HepG2 (cell line): ENCODE results near the gene MAP3K2. TPM values are rescaled to one million over a fixed set of nuclear protein-coding genes. Genes with fewer than 3 reads are reported as not detected.

Experiments
- BRCA1 ChIP-seq: sonication (generic); formaldehyde crosslinking; IDR thresholded peaks from 2 replicates; pipeline ENCODE4 v1.4.0; 2020; ENCODE audit warnings: missing genetic modification reagents
- FOXK1 ChIP-seq: sonication (generic); formaldehyde crosslinking; IDR thresholded peaks from 2 replicates; pipeline ENCODE4 v1.4.0; 2020; ENCODE audit warnings: low read depth, missing genetic modification reagents, borderline replicate concordance
- GABPB1 ChIP-seq: IDR thresholded peaks from 2 replicates; pipeline ENCODE4 v1.6.1; 2016; ENCODE audit warnings: mild to moderate bottlenecking, missing genetic modification reagents, moderate library complexity, missing compliant biosample characterization
- HDAC1 ChIP-seq: sonication (generic); formaldehyde crosslinking; IDR thresholded peaks from 2 replicates; pipeline ENCODE4 v1.5.1; 2020; ENCODE audit warnings: mild to moderate bottlenecking, missing genetic modification reagents
- JUN ChIP-seq: sonication (generic); formaldehyde crosslinking; IDR thresholded peaks from 2 replicates; pipeline ENCODE4 v1.4.0; 2020; ENCODE audit warnings: mild to moderate bottlenecking, missing genetic modification reagents
- KDM1A ChIP-seq: IDR thresholded peaks from 2 replicates; pipeline ENCODE4 v1.6.1; 2016; ENCODE audit warnings: missing compliant biosample characterization
- KMT2A ChIP-seq: sonication (generic); formaldehyde crosslinking; IDR thresholded peaks from 2 replicates; pipeline ENCODE4 v1.4.0; 2020; ENCODE audit warnings: missing genetic modification reagents
- MIER2 ChIP-seq: IDR thresholded peaks from 2 replicates; pipeline ENCODE4 v1.6.1; 2016; ENCODE audit warnings: missing biosample characterization, missing genetic modification reagents
- MLLT10 ChIP-seq: sonication (generic); formaldehyde crosslinking; IDR thresholded peaks from 2 replicates; pipeline ENCODE4 v1.4.0; 2020; ENCODE audit warnings: missing genetic modification reagents
- MTA1 ChIP-seq: sonication (generic); formaldehyde crosslinking; IDR thresholded peaks from 2 replicates; pipeline ENCODE4 v1.4.0; 2020; ENCODE audit warnings: missing genetic modification reagents, mild to moderate bottlenecking, borderline replicate concordance
- MZF1 ChIP-seq: sonication (generic); formaldehyde crosslinking; IDR thresholded peaks from 2 replicates; pipeline ENCODE4 v1.8.1; 2023; ENCODE audit warnings: mild to moderate bottlenecking, missing genetic modification reagents, borderline replicate concordance
- NCOR1 ChIP-seq: fragments of 200-600 bp; sonication (generic); IDR thresholded peaks from 2 replicates; pipeline ENCODE4 v1.7.0; 2017; ENCODE audit warnings: antibody characterized with exemption, low read length, borderline replicate concordance
- NKX3-1 ChIP-seq: sonication (generic); formaldehyde crosslinking; IDR thresholded peaks from 2 replicates; pipeline ENCODE4 v1.5.0; 2020; ENCODE audit warnings: missing genetic modification reagents
- SIN3A ChIP-seq: IDR thresholded peaks from 2 replicates; pipeline ENCODE4 v1.6.1; 2011; ENCODE audit warnings: low read depth, mild to moderate bottlenecking, control low read depth, low read length, borderline replicate concordance
- SMARCE1 ChIP-seq: fragments of 450-650 bp; IDR thresholded peaks from 2 replicates; pipeline ENCODE4 v1.6.1; 2017; ENCODE audit warnings: borderline replicate concordance
- XBP1 ChIP-seq: sonication (generic); formaldehyde crosslinking; IDR thresholded peaks from 2 replicates; pipeline ENCODE4 v1.5.0; 2020; ENCODE audit warnings: missing genetic modification reagents
- ZBTB38 ChIP-seq: sonication (generic); formaldehyde crosslinking; IDR thresholded peaks from 2 replicates; pipeline ENCODE4 v1.5.1; 2020; ENCODE audit warnings: mild to moderate bottlenecking, missing genetic modification reagents
- ZBTB42 ChIP-seq: sonication (generic); formaldehyde crosslinking; IDR thresholded peaks from 2 replicates; pipeline ENCODE4 v1.5.0; 2020; ENCODE audit warnings: mild to moderate bottlenecking, missing genetic modification reagents
- ZC3H4 ChIP-seq: sonication (generic); formaldehyde crosslinking; IDR thresholded peaks from 2 replicates; pipeline ENCODE4 v1.4.0; 2020; ENCODE audit warnings: missing genetic modification reagents, borderline replicate concordance
- ZMYM4 ChIP-seq: sonication (generic); formaldehyde crosslinking; IDR thresholded peaks from 2 replicates; pipeline ENCODE4 v1.8.1; 2023; ENCODE audit warnings: mild to moderate bottlenecking, missing genetic modification reagents
- ZNF138 ChIP-seq: sonication (generic); formaldehyde crosslinking; IDR thresholded peaks from 2 replicates; pipeline ENCODE4 v1.5.0; 2020; ENCODE audit warnings: mild to moderate bottlenecking, low read depth, missing genetic modification reagents
- ZNF143 ChIP-seq: sonication (generic); formaldehyde crosslinking; IDR thresholded peaks from 2 replicates; pipeline ENCODE4 v1.4.0; 2020; ENCODE audit warnings: missing genetic modification reagents
- ZNF326 ChIP-seq: sonication (generic); formaldehyde crosslinking; IDR thresholded peaks from 2 replicates; pipeline ENCODE4 v1.4.0; 2020; ENCODE audit warnings: missing genetic modification reagents, borderline replicate concordance
- ZNF574 ChIP-seq: sonication (generic); formaldehyde crosslinking; IDR thresholded peaks from 2 replicates; pipeline ENCODE4 v1.4.0; 2020; ENCODE audit warnings: missing genetic modification reagents
- ZNF577 ChIP-seq: sonication (generic); formaldehyde crosslinking; IDR thresholded peaks from 2 replicates; pipeline ENCODE4 v1.4.0; 2020; ENCODE audit warnings: mild to moderate bottlenecking, low read depth, missing genetic modification reagents, borderline replicate concordance
- polyA plus RNA-seq, 8 experiments: library from polyadenylated mRNA; depleted of rRNA in 3 of 8; stranded (reverse) in 7 of 8; unstranded in 1 of 8; fragments of >200 nt; fragmentation: Illumina TruSeq in 4 of 8; extraction: Trizol in 4 of 8; gene quantifications; 2 replicates each; pipeline versions ENCODE4 v1.2.1 to v1.2.3, GENCODE V29; 2011 to 2016; ENCODE audit warnings: low read depth in 4 of 8, missing spikeins in 1 of 8, mixed read lengths in 1 of 8; ENCODE audit not compliant: insufficient read depth in 1 of 8
- total RNA-seq, 5 experiments: library from RNA; depleted of rRNA; stranded (reverse); fragments of >200 nt; fragmentation: Illumina TruSeq; extraction: Trizol; gene quantifications; 2 replicates each; pipeline ENCODE4 v1.2.3, GENCODE V29; 2016; ENCODE audit warnings: low read depth in 1 of 5
- TF ChIP-seq, protein P1 (sequence below): sonication (generic); formaldehyde crosslinking; IDR thresholded peaks from 2 replicates; pipeline ENCODE4 v1.4.0; 2020; ENCODE audit warnings: missing genetic modification reagents
- TF ChIP-seq, protein P2 (sequence below): sonication (generic); formaldehyde crosslinking; IDR thresholded peaks from 2 replicates; pipeline ENCODE4 v1.5.0; 2020; ENCODE audit warnings: missing genetic modification reagents

Gene MAP3K2
- total and polyA plus RNA-seq, 2 of the 13 experiments (the other 11 are each of a cell fraction or from before 2014, with no cell fraction given) = 12.2 to 37.2 TPM

DNA sequence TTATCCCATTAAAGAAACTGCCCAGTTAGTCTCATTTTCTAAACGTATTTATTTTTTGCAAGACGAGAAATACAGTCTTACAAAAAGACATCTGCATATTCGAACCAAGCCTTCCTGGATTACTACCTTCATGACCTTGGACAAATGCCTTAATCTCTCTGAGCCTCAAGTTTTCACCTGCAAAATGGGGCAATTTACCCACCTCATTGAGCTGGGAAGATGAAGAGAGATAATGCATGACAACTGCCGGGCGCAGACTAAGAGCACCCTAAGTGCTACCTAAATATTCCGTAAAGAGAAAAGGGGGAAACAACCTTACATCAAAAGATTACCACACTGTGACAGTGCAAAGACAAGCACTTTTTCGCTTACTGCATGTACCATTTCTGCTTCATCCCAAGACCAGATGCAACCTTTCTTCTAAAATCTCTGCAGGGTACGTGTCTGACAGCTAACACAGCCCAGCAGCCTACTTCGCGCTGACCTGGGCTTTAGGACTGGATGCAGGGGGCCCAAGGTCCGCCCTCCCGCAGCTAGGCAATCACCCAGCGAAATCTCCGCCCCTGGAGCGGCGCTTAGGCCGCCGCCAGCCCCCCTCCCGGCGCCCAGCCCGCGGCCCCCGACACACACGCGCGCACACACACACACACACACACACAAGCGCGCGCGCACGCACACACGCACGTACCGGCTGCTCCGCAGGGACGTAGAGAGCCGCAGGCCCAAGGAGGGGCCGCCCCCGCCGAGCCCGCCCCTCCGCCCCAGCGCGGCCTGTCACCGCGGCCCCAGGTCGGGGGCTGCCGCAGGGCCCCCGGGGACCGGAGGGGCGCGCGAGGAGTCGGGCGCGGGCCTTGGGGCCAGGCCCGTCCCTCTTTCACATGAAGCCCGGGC lies 766 bp downstream of the MAP3K2 start (continued):
- TF ChIP-seq ZNF574 (CRISPR knock-in tag) (no peak; the same call in none of the 2 replicates), MLLT10 (CRISPR knock-in tag) (no peak), NKX3-1 (peak; percentile 2; the same call in 1 of the 2 replicates), ZBTB42 (CRISPR knock-in tag) (no peak; the same call in 1 of the 2 replicates), XBP1 (CRISPR knock-in tag) (no peak), MIER2 (peak; percentile 20; the same call in 1 of the 2 replicates), SIN3A (peak; percentile 74; the same call in 1 of the 2 replicates), KMT2A (peak; percentile 89), ZNF138 (CRISPR knock-in tag) (no peak), ZNF326 (CRISPR knock-in tag) (0 out of 2 replicates have a peak, but pooled peaks have one; percentile 78), HDAC1 (CRISPR knock-in tag) (peak; percentile 66), KDM1A (CRISPR knock-in tag) (no peak), GABPB1 (0 out of 2 replicates have a peak, but pooled peaks have one; percentile 36), ZNF143 (CRISPR knock-in tag) (no peak), SMARCE1 (no peak), MTA1 (CRISPR knock-in tag) (no peak; the same call in 1 of the 2 replicates), ZBTB38 (CRISPR knock-in tag) (peak; percentile 27; the same call in 1 of the 2 replicates), MZF1 (CRISPR knock-in tag) (no peak), FOXK1 (CRISPR knock-in tag) (peak; percentile 34; the same call in 1 of the 2 replicates), BRCA1 (CRISPR knock-in tag) (no peak), ZMYM4 (CRISPR knock-in tag) (peak; percentile 60; the same call in 1 of the 2 replicates), ZC3H4 (CRISPR knock-in tag) (no peak), NCOR1 (peak; percentile 50; the same call in 1 of the 2 replicates), JUN (no peak), ZNF577 (no peak)
- TF ChIP-seq, protein P1, sequence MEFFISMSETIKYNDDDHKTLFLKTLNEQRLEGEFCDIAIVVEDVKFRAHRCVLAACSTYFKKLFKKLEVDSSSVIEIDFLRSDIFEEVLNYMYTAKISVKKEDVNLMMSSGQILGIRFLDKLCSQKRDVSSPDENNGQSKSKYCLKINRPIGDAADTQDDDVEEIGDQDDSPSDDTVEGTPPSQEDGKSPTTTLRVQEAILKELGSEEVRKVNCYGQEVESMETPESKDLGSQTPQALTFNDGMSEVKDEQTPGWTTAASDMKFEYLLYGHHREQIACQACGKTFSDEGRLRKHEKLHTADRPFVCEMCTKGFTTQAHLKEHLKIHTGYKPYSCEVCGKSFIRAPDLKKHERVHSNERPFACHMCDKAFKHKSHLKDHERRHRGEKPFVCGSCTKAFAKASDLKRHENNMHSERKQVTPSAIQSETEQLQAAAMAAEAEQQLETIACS (CRISPR knock-in tag) = peak; percentile 93
- TF ChIP-seq, protein P2, sequence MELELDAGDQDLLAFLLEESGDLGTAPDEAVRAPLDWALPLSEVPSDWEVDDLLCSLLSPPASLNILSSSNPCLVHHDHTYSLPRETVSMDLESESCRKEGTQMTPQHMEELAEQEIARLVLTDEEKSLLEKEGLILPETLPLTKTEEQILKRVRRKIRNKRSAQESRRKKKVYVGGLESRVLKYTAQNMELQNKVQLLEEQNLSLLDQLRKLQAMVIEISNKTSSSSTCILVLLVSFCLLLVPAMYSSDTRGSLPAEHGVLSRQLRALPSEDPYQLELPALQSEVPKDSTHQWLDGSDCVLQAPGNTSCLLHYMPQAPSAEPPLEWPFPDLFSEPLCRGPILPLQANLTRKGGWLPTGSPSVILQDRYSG (CRISPR knock-in tag) = no peak
